CD4-positive, alpha-beta T cell (primary cell): ENCODE results near the gene GNA15. TPM values are rescaled to one million over a fixed set of nuclear protein-coding genes. Genes with fewer than 3 reads are reported as not detected.

Experiments used
- ATAC-seq: fragments of 200-7000 bp; cut with Tn5 transposase; one replicate; pipeline ENCODE4 v1.10.0; 2022; ENCODE audit warnings: mild to moderate bottlenecking; ENCODE audit not compliant: poor library complexity
- CTCF ChIA-PET: fragments of 350-600 bp; sonication (Branson Sonifier 250); formaldehyde crosslinking; loops from one replicate; lab custom pipeline; 2021; ENCODE audit warnings: antibody characterized with exemption, inconsistent platforms; lab: Charles Lee
- POLR2A ChIA-PET: fragments of 350-600 bp; sonication (Branson Sonifier 250); formaldehyde crosslinking; loops from one replicate; lab custom pipeline; 2021; ENCODE audit warnings: antibody characterized with exemption, inconsistent platforms; lab: Charles Lee
- DNase-seq, 14 experiments: peaks; one replicate each; pipeline ENCODE4 v3.0.0-alpha.2; 2013 to 2020; ENCODE audit warnings: mixed read lengths in 2 of 14
- H3K27ac ChIP-seq, 2 donors: one replicate each; pipeline versions ENCODE4 v1.5.1 to v1.7.0; 2013; ENCODE audit warnings: low read length in 2 of 2, low read depth in 1 of 2, mild to moderate bottlenecking in 1 of 2
- H3K27me3 ChIP-seq, 2 experiments: 1 replicate in 1 of 2; 2 replicates in 1 of 2; pipeline versions ENCODE4 v1.6.1 to v1.7.0; 2013; ENCODE audit warnings: low read length in 2 of 2, control low read depth in 1 of 2, mild to moderate bottlenecking in 1 of 2, moderate library complexity in 1 of 2; ENCODE audit not compliant: insufficient read depth in 2 of 2, control insufficient read depth in 1 of 2
- H3K36me3 ChIP-seq: one replicate; pipeline ENCODE4 v1.6.1; 2013; ENCODE audit warnings: low read length, control low read depth; ENCODE audit not compliant: insufficient read depth
- H3K4me1 ChIP-seq: one replicate; pipeline ENCODE4 v1.6.1; 2013; ENCODE audit warnings: low read length, control low read depth; ENCODE audit not compliant: insufficient read depth
- H3K4me3 ChIP-seq: one replicate; pipeline ENCODE4 v1.5.1; 2013; ENCODE audit warnings: mild to moderate bottlenecking, low read length, moderate library complexity
- H3K9me3 ChIP-seq, 2 experiments: 1 replicate in 1 of 2; 2 replicates in 1 of 2; pipeline versions ENCODE4 v1.6.1 to v1.7.0; 2013; ENCODE audit warnings: low read length in 2 of 2, mild to moderate bottlenecking in 2 of 2, control low read depth in 1 of 2, moderate library complexity in 1 of 2; ENCODE audit not compliant: control insufficient read depth in 1 of 2, insufficient read depth in 1 of 2
- H3K27ac Mint-ChIP-seq: one replicate; pipeline ENCODE4 v1.8.0; 2020; ENCODE audit warnings: mixed read lengths
- H3K27me3 Mint-ChIP-seq: one replicate; pipeline ENCODE4 v1.8.0; 2021; ENCODE audit warnings: mixed read lengths
- H3K36me3 Mint-ChIP-seq: one replicate; pipeline ENCODE4 v1.8.0; 2021; ENCODE audit warnings: low read depth, mixed read lengths
- H3K4me1 Mint-ChIP-seq: one replicate; pipeline ENCODE4 v1.8.0; 2021; ENCODE audit warnings: low read depth, mixed read lengths
- H3K4me3 Mint-ChIP-seq: one replicate; pipeline ENCODE4 v1.8.0; 2020; ENCODE audit warnings: mild to moderate bottlenecking, mixed read lengths
- H3K9me3 Mint-ChIP-seq: one replicate; pipeline ENCODE4 v1.8.0; 2020; ENCODE audit warnings: mixed read lengths
- CTCF ChIP-seq: fragments of 200-600 bp; IDR thresholded peaks from one replicate; pipeline ENCODE4 v1.8.0; 2022; ENCODE audit warnings: antibody characterized with exemption, mild to moderate bottlenecking
- intact Hi-C, 2 experiments: fragments of 100-400 bp; cut with DNase I in 1 of 2; cut with micrococcal nuclease in 1 of 2; formaldehyde crosslinking; loops; one replicate each; pipeline versions ENCODE4 v1.15.1 to v1.9.0; 2023 to 2025; cut with DNase I, micrococcal nuclease
- total RNA-seq, 174 experiments: library from RNA in 2 of 174; stranded (reverse) in 2 of 174; gene quantifications; one replicate each; pipeline ENCODE4 v1.2.3 and lab custom pipeline; 2021 to 2026

GNA15 gene
- total RNA-seq, 2 experiments from 2014 or later: 12.1 to 14.9 TPM

GRCh38 chr19:3208317-3209207 is 72.7 kb downstream of the GNA15 start:
- Mint-ChIP-seq H3K4me3 (no peak overlapping the region), H3K27ac (no peak overlapping the region), H3K4me1 (no peaks in the 10 kb centered on the region), H3K9me3 (no peaks in the 10 kb centered on the region), H3K27me3 (no peaks in the 10 kb centered on the region), H3K36me3 (peaks cover 20% of the 10 kb centered on the region)
- ATAC-seq: no peak
- Histone ChIP-seq H3K9me3 (no peaks in the 10 kb centered on the region), H3K4me1 (peaks cover 6% of the 10 kb centered on the region), H3K4me3 (no peak overlapping the region), H3K27ac (no peak overlapping the region), H3K27me3 (no peaks in the 10 kb centered on the region), H3K36me3 (peaks cover 38% of the 10 kb centered on the region)
- CTCF ChIA-PET: no interaction called here
- intact Hi-C loops: no loop called here
- TF ChIP-seq CTCF: no peak
- POLR2A ChIA-PET: interaction anchor here (1.5 kb wide), 1 partner anchor 22 kb away, joined by 3 read pairs; the partner anchor contains the start of gene NCLN
- no peak for DNase-seq

GRCh38 chr19:3210347-3211017 is 74.6 kb downstream of the GNA15 start:
- Histone ChIP-seq H3K4me1 (peaks cover 6% of the 10 kb centered on the region), H3K9me3 (no peaks in the 10 kb centered on the region), H3K27ac (no peak overlapping the region), H3K4me3 (no peak overlapping the region), H3K27me3 (no peaks in the 10 kb centered on the region), H3K36me3 (peaks cover 20% of the 10 kb centered on the region)
- peaks cover 14% of the 10 kb centered on the region for H3K36me3 Mint-ChIP-seq
- H3K4me1 Mint-ChIP-seq: no peaks in the 10 kb centered on the region
- intact Hi-C loops: loop anchor here (1.0 to 2.0 kb wide), 2 partner anchors 248 kb away; no protein-coding TSS in a partner anchor
- H3K9me3 Mint-ChIP-seq: no peaks in the 10 kb centered on the region
- POLR2A ChIA-PET: no interaction called here
- DNase-seq (peak; percentile 52 to 78 (median 66)), ATAC-seq (peak; percentile 94)
- H3K27ac Mint-ChIP-seq: no peak overlapping the region
- TF ChIP-seq CTCF: peak; percentile 70
- no peaks in the 10 kb centered on the region for H3K27me3 Mint-ChIP-seq
- H3K4me3 Mint-ChIP-seq: no peak overlapping the region
- CTCF ChIA-PET: interaction anchor here (1.3 to 1.7 kb wide), 3 partner anchors 135 to 260 kb away, joined by 4 to 7 read pairs (median 6); no protein-coding TSS in a partner anchor

- no peak overlapping the region for H3K27ac Mint-ChIP-seq
- POLR2A ChIA-PET: no interaction called here
These were observed 75.4 kb downstream of the GNA15 start for GRCh38 chr19:3211191-3211590.

More at GRCh38 chr19:3211191-3211590, 75.4 kb downstream of the GNA15 start:
- no peaks in the 10 kb centered on the region for H3K4me1 Mint-ChIP-seq
- H3K9me3 Mint-ChIP-seq: no peaks in the 10 kb centered on the region
- CTCF ChIA-PET: interaction anchor here (1.3 to 1.7 kb wide), 3 partner anchors 136 to 260 kb away, joined by 4 to 7 read pairs (median 6); no protein-coding TSS in a partner anchor
- peaks cover 11% of the 10 kb centered on the region for H3K36me3 Mint-ChIP-seq
- no peak for ATAC-seq
- no peaks in the 10 kb centered on the region for H3K9me3 ChIP-seq
- no peak for TF ChIP-seq CTCF
- no peak overlapping the region for H3K4me3 Mint-ChIP-seq
- H3K4me3 ChIP-seq: no peak overlapping the region
- DNase-seq: no peak
- H3K36me3 ChIP-seq: peaks cover 16% of the 10 kb centered on the region
- no peaks in the 10 kb centered on the region for H3K27me3 ChIP-seq
- intact Hi-C loops: loop anchor here in 1 of 2 experiments (2.0 kb wide), 1 partner anchor 248 kb away; no protein-coding TSS in a partner anchor
- peaks cover 6% of the 10 kb centered on the region for H3K4me1 ChIP-seq
- no peak overlapping the region for H3K27ac ChIP-seq
- H3K27me3 Mint-ChIP-seq: no peaks in the 10 kb centered on the region
